Small intestine (tissue), 7 donors: ENCODE results near the gene DPEP2. TPM values are rescaled to one million over a fixed set of nuclear protein-coding genes. Genes with fewer than 3 reads are reported as not detected.
"Not testable (repeated sequence)": the region's sequence is repeated elsewhere in the genome, so short reads cannot be mapped to it uniquely, and the experiment has no call there.

Experiments
- DNase-seq, 2 donors: peaks; one replicate each; pipeline versions ENCODE4 v3.0.0 to v3.0.0-alpha.2; 2013
- FAIRE-seq: peaks from 2 replicates; lab custom pipeline; 2012; peaks lifted over from hg19 to GRCh38; lab: Jason Lieb, UNC
- H3K27ac ChIP-seq, 3 donors: one replicate each; pipeline ENCODE4 v1.5.1; 2013; ENCODE audit warnings: low read length in 2 of 3, mild to moderate bottlenecking in 2 of 3, control low read depth in 1 of 3, inconsistent platforms in 1 of 3, low read depth in 1 of 3, moderate library complexity in 1 of 3
- H3K27me3 ChIP-seq, 3 donors: one replicate each; pipeline ENCODE4 v1.6.1; 2013; ENCODE audit warnings: low read length in 3 of 3, inconsistent platforms in 1 of 3; ENCODE audit not compliant: control insufficient read depth in 3 of 3, insufficient read depth in 3 of 3
- H3K36me3 ChIP-seq, 3 donors: one replicate each; pipeline ENCODE4 v1.6.1; 2013; ENCODE audit warnings: low read length in 3 of 3, inconsistent platforms in 1 of 3, low read depth in 1 of 3, mild to moderate bottlenecking in 1 of 3, moderate library complexity in 1 of 3; ENCODE audit not compliant: control insufficient read depth in 3 of 3, insufficient read depth in 2 of 3
- H3K4me1 ChIP-seq, 3 donors: one replicate each; pipeline ENCODE4 v1.6.1; 2013; ENCODE audit warnings: low read length in 2 of 3, inconsistent platforms in 1 of 3, low read depth in 1 of 3, mild to moderate bottlenecking in 1 of 3, moderate library complexity in 1 of 3; ENCODE audit not compliant: control insufficient read depth in 3 of 3, insufficient read depth in 2 of 3
- H3K4me3 ChIP-seq, 3 donors: one replicate each; pipeline ENCODE4 v1.5.1; 2013; ENCODE audit warnings: low read length in 3 of 3, control low read depth in 1 of 3, inconsistent platforms in 1 of 3, low read depth in 1 of 3, mild to moderate bottlenecking in 1 of 3, moderate library complexity in 1 of 3
- H3K9me3 ChIP-seq, 2 donors: one replicate each; pipeline ENCODE4 v1.6.1; 2013; ENCODE audit warnings: low read depth in 1 of 2, low read length in 1 of 2; ENCODE audit not compliant: control insufficient read depth in 2 of 2, insufficient read depth in 1 of 2
- WGBS, 3 donors: extraction: QIAGEN DNeasy Blood & Tissue Kit; methylation state at CpG; one replicate each; pipeline ENCODE4 v1.1.7; 2013; 5-methylcytosine and 5-hydroxymethylcytosine counted together
- polyA plus RNA-seq, 4 donors: library from polyadenylated mRNA; stranded (reverse) in 3 of 4; unstranded in 1 of 4; fragments of 200-250 nt in 3 of 4; fragments of 120-200 nt in 1 of 4; gene quantifications; one replicate each; pipeline versions ENCODE4 v1.2.1 to v1.2.3, GENCODE V29; 2013
- donor health status: healthy with polysubstance abuse.
- donor health status: control.
- donor health status: control.
- donor health status: Bipolar disorder and iron deficiency.
- donor health status: healthy.

The DPEP2 gene
- polyA plus RNA-seq, 4 donors: 1.4 to 4.1 (median 3.2) TPM; not detected in 1

DNA sequence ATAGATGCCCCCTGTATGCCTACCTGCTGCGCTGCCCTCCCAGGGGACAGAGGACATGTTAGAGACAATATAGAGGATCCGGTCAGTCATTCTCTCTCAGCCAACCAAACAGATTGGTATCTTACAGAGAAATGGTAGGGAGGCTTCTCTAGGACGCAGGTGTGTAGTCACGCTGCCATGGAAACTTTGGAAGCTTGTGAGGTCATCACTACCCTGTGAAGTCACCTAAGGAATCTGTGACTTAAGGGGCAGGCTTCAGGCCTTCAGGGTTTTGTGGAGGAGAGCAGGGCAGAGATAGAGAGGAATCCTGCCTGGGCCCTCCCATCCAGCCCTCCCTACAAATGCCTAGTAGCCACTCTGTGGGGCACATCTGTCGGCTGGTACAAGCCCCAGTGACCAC lies 16.4 kb upstream of the DPEP2 start, which contains the start of gene DPEP2NB:
Gene DPEP2NB (minus strand): TSS at position 231 of the 400 bp plus-strand sequence. CDS start 141 bp downstream, at position 90.
- H3K27ac ChIP-seq: no peak within 1 kb of the TSS
- no peaks in the 10 kb centered on the region for H3K36me3 ChIP-seq
- no peaks in the 10 kb centered on the region for H3K9me3 ChIP-seq
- 73 to 83% (median 79%) methylated on average over 5 of the region's 5 CpGs for WGBS, 3 donors
- H3K27me3 ChIP-seq: peaks cover 0 to 4% (median 0%) of the 10 kb centered on the region in 3 donors
- no peaks in the 10 kb centered on the region for H3K4me1 ChIP-seq
- no peak within 1 kb of the TSS for H3K4me3 ChIP-seq
- DNase-seq: no peak
- no peak for FAIRE-seq

DNA sequence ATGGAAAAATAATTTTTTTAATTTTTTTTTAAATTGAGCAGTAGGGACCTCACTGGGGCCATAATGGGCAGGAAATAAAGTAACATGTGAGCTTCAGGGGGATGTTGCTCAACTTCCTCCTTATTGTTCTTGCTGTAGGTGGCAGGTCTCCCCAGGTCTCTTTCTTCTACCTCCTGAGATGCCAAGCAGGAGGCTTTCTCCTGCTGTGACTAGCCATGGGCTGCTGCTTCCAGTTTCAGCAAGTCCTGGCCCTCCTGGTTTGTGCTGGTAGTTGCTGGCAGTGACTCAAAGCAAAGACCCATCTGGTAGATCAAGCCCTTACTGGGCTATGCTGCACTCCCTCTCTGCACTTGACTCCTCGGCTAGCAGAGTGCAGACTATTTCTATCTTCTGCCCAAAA lies 14.2 kb upstream of the DPEP2 start:
- DNase-seq (no peak), FAIRE-seq (no peak)
- Histone ChIP-seq H3K27ac (no peak overlapping the region), H3K9me3 (no peaks in the 10 kb centered on the region), H3K36me3 (no peaks in the 10 kb centered on the region), H3K4me1 (no peaks in the 10 kb centered on the region), H3K4me3 (no peak overlapping the region), H3K27me3 (peaks cover 0 to 4% (median 0%) of the 10 kb centered on the region in 3 donors)
- 50 to 72% (median 59%) methylated on average over 1 of the region's 1 CpG for WGBS, 3 donors

DNA sequence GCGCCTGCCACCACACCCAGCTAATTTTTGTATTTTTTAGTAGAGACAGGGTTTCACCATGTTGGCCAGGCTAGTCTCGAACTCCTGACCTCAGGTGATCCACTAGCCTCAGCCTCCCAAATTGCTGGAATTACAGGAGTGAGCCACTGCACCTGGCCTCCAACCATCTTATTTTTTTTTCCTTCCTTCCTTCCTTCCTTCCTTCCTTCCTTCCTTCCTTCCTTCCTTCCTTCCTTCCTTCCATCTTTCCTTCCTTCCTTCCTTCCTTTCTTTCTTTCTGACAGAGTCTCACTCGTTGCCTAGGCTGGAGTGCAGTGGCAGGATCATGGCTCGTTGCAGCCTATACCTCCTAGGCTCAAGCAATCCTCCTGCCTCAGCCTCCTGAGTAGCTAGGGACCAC lies 10.6 kb upstream of the DPEP2 start:
- H3K27ac ChIP-seq, H3K4me3 ChIP-seq, H3K4me1 ChIP-seq, H3K9me3 ChIP-seq, H3K36me3 ChIP-seq, H3K27me3 ChIP-seq, FAIRE-seq, DNase-seq: not testable (repeated sequence)
- whole genome bisulfite sequencing, 3 donors: 71 to 83% (median 79%) methylated on average over 4 of the region's 4 CpGs

DNA sequence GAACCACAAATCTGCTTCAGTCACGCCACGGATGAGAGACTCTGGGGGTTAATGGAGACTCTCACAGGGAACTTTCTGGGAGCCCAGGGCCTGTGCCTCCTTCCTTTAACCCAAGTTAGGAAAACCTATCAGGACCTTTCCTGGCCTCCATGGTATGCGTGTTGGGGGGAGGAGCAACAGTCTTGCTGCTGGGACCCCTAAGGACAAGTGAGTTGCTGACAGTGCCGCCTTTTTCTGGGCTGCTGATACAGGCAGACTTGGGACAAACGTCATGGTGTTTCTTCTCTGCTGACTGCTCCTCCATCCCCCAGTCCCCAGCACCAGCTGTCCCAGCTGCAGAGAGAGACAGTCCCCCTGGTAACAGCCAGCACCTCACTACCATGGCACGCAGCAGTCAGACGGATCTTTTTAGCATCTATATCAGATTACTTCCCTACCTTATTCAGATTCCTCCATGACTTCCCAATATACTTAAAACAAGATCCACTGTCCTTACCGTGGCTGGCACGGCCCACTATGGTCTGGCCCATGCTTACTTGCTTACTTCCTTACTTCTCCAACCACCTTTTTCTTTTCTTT lies 10.0 kb upstream of the DPEP2 start:
- no peak for FAIRE-seq
- Histone ChIP-seq H3K9me3 (no peaks in the 10 kb centered on the region), H3K36me3 (no peaks in the 10 kb centered on the region), H3K27ac (no peak overlapping the region), H3K4me1 (no peaks in the 10 kb centered on the region), H3K27me3 (peaks cover 0 to 3% (median 0%) of the 10 kb centered on the region in 3 donors), H3K4me3 (no peak overlapping the region)
- 70 to 81% (median 71%) methylated on average over 9 of the region's 9 CpGs for WGBS, 3 donors
- no peak for DNase-seq

DNA sequence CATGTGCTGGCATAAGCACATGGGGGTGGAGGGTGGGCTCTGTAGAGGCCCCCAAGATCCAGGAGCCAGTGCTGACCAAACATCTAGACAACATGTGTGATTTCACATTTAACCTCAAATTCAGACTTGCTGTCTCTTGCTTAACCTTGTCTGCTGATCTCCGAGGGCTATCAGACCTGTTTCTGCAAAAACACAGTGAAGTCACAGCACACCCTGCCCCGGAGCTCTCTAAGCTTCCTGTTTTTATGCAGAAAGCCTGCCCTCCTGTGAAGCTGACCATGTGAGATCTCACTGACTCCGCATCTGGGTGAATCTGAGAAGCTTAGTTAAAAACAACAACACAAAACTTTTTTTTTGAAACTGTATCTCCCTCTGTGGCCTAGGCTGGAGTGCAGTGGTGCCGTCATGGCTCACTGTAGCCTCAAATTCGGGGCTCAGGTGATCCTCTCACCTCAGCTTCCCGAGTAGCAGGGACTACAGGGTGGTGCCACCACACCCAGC lies 6.6 kb upstream of the DPEP2 start:
- no peak overlapping the region for H3K4me3 ChIP-seq
- no peaks in the 10 kb centered on the region for H3K36me3 ChIP-seq
- DNase-seq (peak in 1 of 2 donors; percentile 14), FAIRE-seq (no peak)
- peak overlapping the region in 2 of 3 donors; percentile 1 to 84 for H3K27ac ChIP-seq
- no peaks in the 10 kb centered on the region for H3K27me3 ChIP-seq
- no peaks in the 10 kb centered on the region for H3K4me1 ChIP-seq
- WGBS, 3 donors: 35 to 46% (median 36%) methylated on average over 6 of the region's 6 CpGs
- no peaks in the 10 kb centered on the region for H3K9me3 ChIP-seq

DNA sequence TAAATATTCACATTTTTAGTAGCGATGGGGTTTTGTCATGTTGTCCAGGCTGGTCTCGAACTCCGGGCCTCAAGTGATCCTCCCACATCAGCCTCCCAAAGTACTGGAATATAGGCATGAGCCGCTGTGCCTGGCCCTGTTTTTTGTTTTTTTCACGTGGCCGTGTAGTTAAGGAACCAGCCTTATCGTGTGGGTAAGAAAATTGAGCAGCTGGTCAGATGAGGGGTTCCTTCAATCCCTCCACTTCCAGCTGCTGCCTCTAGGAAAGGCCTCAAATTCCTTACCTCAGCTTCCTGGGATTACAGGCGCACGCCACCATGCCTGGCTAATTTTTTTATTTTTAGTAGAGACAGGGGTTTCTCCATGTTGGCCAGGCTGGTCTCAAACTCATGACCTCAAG lies 5.9 kb upstream of the DPEP2 start:
- DNase-seq (no peak), FAIRE-seq (no peak)
- peak overlapping the region in 2 of 3 donors; percentile 1 to 84 for H3K27ac ChIP-seq
- H3K36me3 ChIP-seq: no peaks in the 10 kb centered on the region
- peaks cover 0 to 1% (median 0%) of the 10 kb centered on the region in 3 donors for H3K27me3 ChIP-seq
- H3K4me3 ChIP-seq: no peak overlapping the region
- no peaks in the 10 kb centered on the region for H3K4me1 ChIP-seq
- 86 to 90% (median 89%) methylated on average over 9 of the region's 9 CpGs for WGBS, 3 donors
- no peaks in the 10 kb centered on the region for H3K9me3 ChIP-seq

DNA sequence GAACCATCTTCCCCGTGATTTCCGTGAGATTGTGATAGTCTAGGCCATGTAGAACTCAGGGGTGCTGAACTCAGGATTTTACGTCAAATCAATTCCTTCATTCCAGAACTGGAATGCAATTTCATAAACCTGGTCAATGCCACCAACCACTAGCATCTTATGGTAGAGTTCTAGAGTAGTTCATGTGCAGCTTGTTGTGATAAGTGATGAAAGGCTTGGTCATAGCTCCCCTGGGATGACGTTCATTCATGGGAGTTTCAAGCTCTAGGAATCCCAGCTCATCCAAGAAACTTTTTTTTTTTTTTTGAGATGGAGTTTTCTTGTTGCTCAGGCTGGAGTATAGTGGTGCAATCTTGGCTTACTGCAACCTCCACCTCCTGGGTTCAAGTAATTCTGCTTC lies 3.7 kb upstream of the DPEP2 start:
- Histone ChIP-seq H3K27ac (no peak overlapping the region), H3K9me3 (no peaks in the 10 kb centered on the region), H3K4me3 (no peak overlapping the region), H3K27me3 (peaks cover 0 to 2% (median 0%) of the 10 kb centered on the region in 3 donors), H3K4me1 (no peaks in the 10 kb centered on the region), H3K36me3 (no peaks in the 10 kb centered on the region)
- FAIRE-seq (no peak), DNase-seq (no peak)
- WGBS, 3 donors: 80 to 89% (median 82%) methylated on average over 4 of the region's 4 CpGs

DNA sequence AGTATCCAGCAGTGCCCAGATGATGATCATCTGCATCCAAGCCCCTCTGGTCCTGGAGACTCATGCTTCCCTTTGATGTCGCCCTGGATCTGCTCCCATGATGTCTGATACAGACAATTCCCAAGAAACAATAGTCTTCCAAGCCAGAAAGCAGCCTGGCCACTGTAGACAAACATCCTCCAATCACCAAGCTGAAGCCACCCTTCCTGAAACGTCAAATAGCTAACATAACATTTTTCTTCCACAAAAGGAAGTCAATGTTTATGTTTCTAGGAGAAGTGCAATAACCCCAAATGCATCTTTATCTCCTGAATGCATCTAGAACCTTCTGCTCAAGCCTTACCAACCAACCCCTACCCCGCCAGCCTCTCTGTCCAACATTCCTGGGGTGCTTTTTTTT lies 1.2 kb upstream of the DPEP2 start:
- Histone ChIP-seq H3K27ac (peak overlapping the region in 2 of 3 donors; percentile 38 to 80), H3K4me1 (no peaks in the 10 kb centered on the region), H3K9me3 (no peaks in the 10 kb centered on the region), H3K27me3 (peaks cover 0 to 2% (median 0%) of the 10 kb centered on the region in 3 donors), H3K36me3 (no peaks in the 10 kb centered on the region), H3K4me3 (no peak overlapping the region)
- DNase-seq (no peak), FAIRE-seq (no peak)
- WGBS, 3 donors: 30 to 57% (median 49%) methylated on average over 3 of the region's 3 CpGs
